Measurements from ENCODE around the gene OSBP2. TPM values are rescaled to one million over a fixed set of nuclear protein-coding genes. Genes with fewer than 3 reads are reported as not detected.

OSBP2 gene
- total RNA-seq, 2 donors from 2014 or later, result 6.8 to 11.1 TPM

GRCh38 chr22:30785527-30785926, 90.9 kb downstream of the OSBP2 start:
- no peak overlapping the region for H3K27ac ChIP-seq (ENCODE audit: low read depth, low read length)
- no peaks in the 10 kb centered on the region for H3K36me3 ChIP-seq (ENCODE audit: control insufficient read depth, insufficient read depth, low read length)
- H3K27ac Mint-ChIP-seq, result no peak overlapping the region
- H3K9ac ChIP-seq (ENCODE audit: extremely low read depth, low read length, poor library complexity, severe bottlenecking), result no peak overlapping the region
- H3K27me3 ChIP-seq (ENCODE audit: control insufficient read depth, insufficient read depth, low read length, poor library complexity, severe bottlenecking), result no peaks in the 10 kb centered on the region
- H3K4me3 Mint-ChIP-seq, result no peak overlapping the region
- peaks cover 11% of the 10 kb centered on the region for H3K9me3 Mint-ChIP-seq
- no peak for TF ChIP-seq CTCF (conservative IDR thresholded peaks at IDR 0.05)
- no peaks in the 10 kb centered on the region for H3K36me3 Mint-ChIP-seq (ENCODE audit: low read depth)
- H3K4me1 ChIP-seq (ENCODE audit: control insufficient read depth, insufficient read depth, low read length), result no peaks in the 10 kb centered on the region
- no peak for DNase-seq
- peak overlapping the region; percentile 62 for H3K4me3 ChIP-seq (ENCODE audit: low read length)
- 100% methylated on average over 1 of the region's 2 CpGs; no CpG with 5 or more reads in 1 of the 2 experiments for WGBS, 2 experiments (ENCODE audit: insufficient coverage in 1 of 2, insufficient read length in 1 of 2)
- H3K27me3 Mint-ChIP-seq (ENCODE audit: insufficient read depth), result no peaks in the 10 kb centered on the region
- H3K4me1 Mint-ChIP-seq, result peaks cover 7% of the 10 kb centered on the region
- H3K9me3 ChIP-seq (ENCODE audit: control insufficient read depth, low read length), result peaks cover 7% of the 10 kb centered on the region

GRCh38 chr22:30790366-30790765, 95.7 kb downstream of the OSBP2 start:
- H3K27me3 Mint-ChIP-seq (ENCODE audit: insufficient read depth), result no peaks in the 10 kb centered on the region
- no peak overlapping the region for H3K27ac ChIP-seq (ENCODE audit: low read depth, low read length)
- no peaks in the 10 kb centered on the region for H3K4me1 Mint-ChIP-seq
- no peak overlapping the region for H3K27ac Mint-ChIP-seq
- no peaks in the 10 kb centered on the region for H3K36me3 ChIP-seq (ENCODE audit: control insufficient read depth, insufficient read depth, low read length)
- H3K9me3 ChIP-seq (ENCODE audit: control insufficient read depth, low read length), result peaks cover 7% of the 10 kb centered on the region
- TF ChIP-seq CTCF (conservative IDR thresholded peaks at IDR 0.05), result no peak
- no peak overlapping the region for H3K9ac ChIP-seq (ENCODE audit: extremely low read depth, low read length, poor library complexity, severe bottlenecking)
- no peaks in the 10 kb centered on the region for H3K4me1 ChIP-seq (ENCODE audit: control insufficient read depth, insufficient read depth, low read length)
- no peak for DNase-seq
- no peak overlapping the region for H3K4me3 ChIP-seq (ENCODE audit: low read length)
- no peak overlapping the region for H3K4me3 Mint-ChIP-seq
- 93 to 100% methylated on average over 1 to 2 of the region's 2 CpGs for WGBS, 2 experiments (ENCODE audit: insufficient coverage in 1 of 2, insufficient read length in 1 of 2)
- H3K36me3 Mint-ChIP-seq (ENCODE audit: low read depth), result no peaks in the 10 kb centered on the region
- no peaks in the 10 kb centered on the region for H3K27me3 ChIP-seq (ENCODE audit: control insufficient read depth, insufficient read depth, low read length, poor library complexity, severe bottlenecking)
- peaks cover 11% of the 10 kb centered on the region for H3K9me3 Mint-ChIP-seq

- H3K9me3 Mint-ChIP-seq, result peaks cover 2% of the 10 kb centered on the region
- H3K4me3 Mint-ChIP-seq, result no peak overlapping the region
- H3K27me3 ChIP-seq (ENCODE audit: control insufficient read depth, insufficient read depth, low read length, poor library complexity, severe bottlenecking), result no peaks in the 10 kb centered on the region
- H3K4me1 Mint-ChIP-seq, result no peaks in the 10 kb centered on the region
- no peaks in the 10 kb centered on the region for H3K27me3 Mint-ChIP-seq (ENCODE audit: insufficient read depth)
- H3K9me3 ChIP-seq (ENCODE audit: control insufficient read depth, low read length), result no peaks in the 10 kb centered on the region
- no peak for DNase-seq
- no peaks in the 10 kb centered on the region for H3K36me3 ChIP-seq (ENCODE audit: control insufficient read depth, insufficient read depth, low read length)
- no peaks in the 10 kb centered on the region for H3K36me3 Mint-ChIP-seq (ENCODE audit: low read depth)
- H3K4me1 ChIP-seq (ENCODE audit: control insufficient read depth, insufficient read depth, low read length), result no peaks in the 10 kb centered on the region
- WGBS, 2 experiments (ENCODE audit: insufficient coverage in 1 of 2, insufficient read length in 1 of 2), result 82 to 91% methylated on average over 2 to 4 of the region's 4 CpGs
- no peak overlapping the region for H3K27ac ChIP-seq (ENCODE audit: low read depth, low read length)
- H3K27ac Mint-ChIP-seq, result no peak overlapping the region
- H3K9ac ChIP-seq (ENCODE audit: extremely low read depth, low read length, poor library complexity, severe bottlenecking), result no peak overlapping the region
- no peak overlapping the region for H3K4me3 ChIP-seq (ENCODE audit: low read length)
- no peak for TF ChIP-seq CTCF (conservative IDR thresholded peaks at IDR 0.05)
Measured at GRCh38 chr22:30792456-30792855, 97.8 kb downstream of the OSBP2 start.
